Measurements from ENCODE around the gene FILIP1L.
"Not testable (repeated sequence)": the region's sequence is repeated elsewhere in the genome, so short reads cannot be mapped to it uniquely, and the experiment has no call there.

The FILIP1L gene

GRCh38 chr3:99865321-99865720 lies 249.0 kb downstream of the FILIP1L start:
- no peak for DNase-seq

- no peak for DNase-seq
Measured at GRCh38 chr3:99864289-99864688, 250.0 kb downstream of the FILIP1L start.

- no peak for DNase-seq
Measured at GRCh38 chr3:99863588-99863987, 250.7 kb downstream of the FILIP1L start.

GRCh38 chr3:99863002-99863401 lies 251.3 kb downstream of the FILIP1L start:
- DNase-seq: no peak

GRCh38 chr3:99862208-99862607 lies 252.1 kb downstream of the FILIP1L start:
- DNase-seq: no peak

- DNase-seq: no peak
Measured at GRCh38 chr3:99861216-99861615, 253.1 kb downstream of the FILIP1L start.

GRCh38 chr3:99859825-99860224 lies 254.5 kb downstream of the FILIP1L start:
- DNase-seq: no peak

- DNase-seq: no peak
Measured at GRCh38 chr3:99858469-99858868, 255.8 kb downstream of the FILIP1L start.

- no peak for DNase-seq
Measured at GRCh38 chr3:99857278-99857677, 257.0 kb downstream of the FILIP1L start.

GRCh38 chr3:99856437-99857220 lies 257.7 kb downstream of the FILIP1L start:
- DNase-seq: no peak

GRCh38 chr3:99855900-99856299 lies 258.4 kb downstream of the FILIP1L start:
- DNase-seq: no peak

- DNase-seq: no peak
Measured at GRCh38 chr3:99854756-99855298, 259.5 kb downstream of the FILIP1L start.

GRCh38 chr3:99852851-99853250 lies 261.4 kb downstream of the FILIP1L start:
- DNase-seq: no peak

GRCh38 chr3:99851955-99852354 lies 262.3 kb downstream of the FILIP1L start:
- DNase-seq: no peak

GRCh38 chr3:99850608-99851007 lies 263.7 kb downstream of the FILIP1L start:
- no peak for DNase-seq

- DNase-seq: no peak
Measured at GRCh38 chr3:99848433-99848832, 265.9 kb downstream of the FILIP1L start.

- DNase-seq: no peak
Measured at GRCh38 chr3:99846477-99847160, 267.7 kb downstream of the FILIP1L start.

- DNase-seq: no peak
Measured at GRCh38 chr3:99845999-99846398, 268.3 kb downstream of the FILIP1L start.

GRCh38 chr3:99845331-99845730 lies 269.0 kb downstream of the FILIP1L start:
- no peak for DNase-seq

GRCh38 chr3:99843590-99844258 lies 270.6 kb downstream of the FILIP1L start:
- DNase-seq: no peak

GRCh38 chr3:99842826-99843589 lies 271.3 kb downstream of the FILIP1L start:
- peak; percentile 27 for DNase-seq

- DNase-seq: not testable (repeated sequence)
Measured at GRCh38 chr3:99841949-99842348, 272.4 kb downstream of the FILIP1L start.
